ENCODE data around the gene NKAIN1.
A peak's percentile ranks its signal among the peaks of the same experiment; 100 is the strongest.

NKAIN1 gene

GRCh38 chr1:31183126-31183525 lies 56.6 kb downstream of the NKAIN1 start:
- Histone ChIP-seq H3K9ac (ENCODE audit: low read length) (no peak overlapping the region), H3K9me2 (ENCODE audit: low read depth, low read length) (no peaks in the 10 kb centered on the region), H3K36me3 (ENCODE audit: insufficient read depth, low read length) (no peaks in the 10 kb centered on the region), H2AFZ (ENCODE audit: low read length) (no peak overlapping the region), H3F3A (ENCODE audit: insufficient read depth, low read length) (no peaks in the 10 kb centered on the region), H4K20me1 (ENCODE audit: insufficient read depth, low read length) (no peaks in the 10 kb centered on the region), H3K79me2 (ENCODE audit: insufficient read depth, low read length) (no peaks in the 10 kb centered on the region), H3K4me2 (ENCODE audit: low read length) (no peak overlapping the region), H3K9me3 (ENCODE audit: low read length) (no peaks in the 10 kb centered on the region), H3K4me1 (ENCODE audit: insufficient read depth, low read length, severe bottlenecking) (peaks cover 11% of the 10 kb centered on the region), H3K27me3 (ENCODE audit: insufficient read depth, low read length) (peaks cover 6% of the 10 kb centered on the region), H3K4me3 (ENCODE audit: low read depth, low read length, poor library complexity, severe bottlenecking) (no peak overlapping the region), H3K27ac (ENCODE audit: low read depth, low read length, poor library complexity, severe bottlenecking) (no peak overlapping the region)
- no peak for TF ChIP-seq EZH2 (IDR thresholded peaks at IDR 0.05; ENCODE audit: borderline replicate concordance, low read length)
- no peak for TF ChIP-seq CTCF (IDR thresholded peaks at IDR 0.05; ENCODE audit: low read length)

- Histone ChIP-seq H3K27me3 (ENCODE audit: insufficient read depth, low read length) (peaks cover under 1% of the 10 kb centered on the region), H3K79me2 (ENCODE audit: insufficient read depth, low read length) (no peaks in the 10 kb centered on the region), H3K9me2 (ENCODE audit: low read depth, low read length) (no peaks in the 10 kb centered on the region), H3K36me3 (ENCODE audit: insufficient read depth, low read length) (no peaks in the 10 kb centered on the region), H3K4me2 (ENCODE audit: low read length) (peak overlapping the region; percentile 72), H3K4me1 (ENCODE audit: insufficient read depth, low read length, severe bottlenecking) (peaks cover 11% of the 10 kb centered on the region), H2AFZ (ENCODE audit: low read length) (no peak overlapping the region), H3K27ac (ENCODE audit: low read depth, low read length, poor library complexity, severe bottlenecking) (no peak overlapping the region), H3F3A (ENCODE audit: insufficient read depth, low read length) (no peaks in the 10 kb centered on the region), H3K9me3 (ENCODE audit: low read length) (no peaks in the 10 kb centered on the region), H3K4me3 (ENCODE audit: low read depth, low read length, poor library complexity, severe bottlenecking) (peak overlapping the region; percentile 49), H4K20me1 (ENCODE audit: insufficient read depth, low read length) (no peaks in the 10 kb centered on the region), H3K9ac (ENCODE audit: low read length) (no peak overlapping the region)
- no peak for TF ChIP-seq EZH2 (IDR thresholded peaks at IDR 0.05; ENCODE audit: borderline replicate concordance, low read length)
- peak; percentile 34 for TF ChIP-seq CTCF (IDR thresholded peaks at IDR 0.05; ENCODE audit: low read length)
Observed at GRCh38 chr1:31182352-31182751, 57.3 kb downstream of the NKAIN1 start.

- no peak overlapping the region for H2AFZ ChIP-seq (ENCODE audit: low read length)
- peaks cover 11% of the 10 kb centered on the region for H3K4me1 ChIP-seq (ENCODE audit: insufficient read depth, low read length, severe bottlenecking)
- no peaks in the 10 kb centered on the region for H3K36me3 ChIP-seq (ENCODE audit: insufficient read depth, low read length)
- peak overlapping the region; percentile 72 for H3K4me2 ChIP-seq (ENCODE audit: low read length)
- H4K20me1 ChIP-seq (ENCODE audit: insufficient read depth, low read length) = no peaks in the 10 kb centered on the region
- peak; percentile 91 for TF ChIP-seq CTCF (IDR thresholded peaks at IDR 0.05; ENCODE audit: low read length)
- TF ChIP-seq EZH2 (IDR thresholded peaks at IDR 0.05; ENCODE audit: borderline replicate concordance, low read length) = no peak
- no peaks in the 10 kb centered on the region; the same call in 1 of the 2 replicates for H3K27me3 ChIP-seq (ENCODE audit: insufficient read depth, low read length)
- H3K9me3 ChIP-seq (ENCODE audit: low read length) = no peaks in the 10 kb centered on the region
- no peaks in the 10 kb centered on the region for H3K79me2 ChIP-seq (ENCODE audit: insufficient read depth, low read length)
- H3K4me3 ChIP-seq (ENCODE audit: low read depth, low read length, poor library complexity, severe bottlenecking) = peak overlapping the region; percentile 49
- H3K9ac ChIP-seq (ENCODE audit: low read length) = no peak overlapping the region
- H3K27ac ChIP-seq (ENCODE audit: low read depth, low read length, poor library complexity, severe bottlenecking) = no peak overlapping the region
- no peaks in the 10 kb centered on the region for H3K9me2 ChIP-seq (ENCODE audit: low read depth, low read length)
- H3F3A ChIP-seq (ENCODE audit: insufficient read depth, low read length) = no peaks in the 10 kb centered on the region
Observed at GRCh38 chr1:31181515-31182343, 58.0 kb downstream of the NKAIN1 start.
